Measurements from ENCODE around the gene PARD3.
"Not testable (repeated sequence)": the region's sequence is repeated elsewhere in the genome, so short reads cannot be mapped to it uniquely, and the experiment has no call there.

Gene PARD3

DNA sequence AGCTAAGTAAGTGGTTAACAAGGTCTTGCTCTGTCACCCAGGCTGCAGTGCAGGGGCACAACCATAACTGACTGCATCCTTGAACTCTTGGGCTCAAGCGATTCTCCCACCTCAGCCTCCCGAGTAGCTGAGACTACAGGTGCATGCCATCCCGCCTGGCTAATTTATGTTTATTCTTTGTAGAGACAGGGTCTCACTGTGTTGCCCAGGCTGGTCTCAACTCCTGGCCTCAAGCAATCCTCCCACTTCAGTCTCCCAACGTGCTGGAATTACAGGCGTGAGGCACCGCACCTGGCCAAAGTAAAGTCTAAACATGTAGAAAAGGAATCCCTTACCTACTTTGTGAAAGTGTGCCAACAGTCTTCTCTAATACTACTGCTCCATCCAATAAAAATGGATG lies 17.9 kb downstream of the PARD3 start:
- H3K4me3 ChIP-seq (ENCODE audit: low read depth, low read length), result no peak overlapping the region
- DNase-seq (ENCODE audit: low read depth, low spot score), result no peak
- ChIA-PET CTCF (interaction anchor here (2.1 kb wide), 1 partner anchor 11 kb away, joined by 7 read pairs; no protein-coding TSS in a partner anchor), POLR2A (no interaction called here)
- TF ChIP-seq CTCF (IDR thresholded peaks at IDR 0.05; ENCODE audit: insufficient read depth, low read length, missing control alignments), result no peak

DNA sequence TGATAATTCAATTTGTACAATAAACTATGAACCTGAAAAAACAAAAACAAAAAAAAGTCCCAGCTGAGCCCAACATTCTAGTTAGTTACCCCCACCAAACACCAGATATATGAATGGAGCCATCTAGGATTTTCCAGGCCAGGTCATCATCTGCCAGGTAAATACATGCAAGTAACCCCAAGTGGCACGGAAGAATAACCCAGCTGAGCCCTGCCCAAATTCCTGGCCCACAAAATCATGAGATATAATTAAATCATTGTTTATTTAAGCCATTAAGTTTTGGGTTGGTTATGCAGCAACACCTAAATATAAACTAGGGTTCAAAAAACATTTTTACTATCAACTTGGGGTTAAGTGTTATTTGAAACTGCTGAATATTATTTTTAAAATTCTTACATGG lies 19.0 kb downstream of the PARD3 start:
- ChIA-PET CTCF (no interaction called here), POLR2A (no interaction called here)
- TF ChIP-seq CTCF (IDR thresholded peaks at IDR 0.05; ENCODE audit: insufficient read depth, low read length, missing control alignments), result no peak
- no peak overlapping the region for H3K4me3 ChIP-seq (ENCODE audit: low read depth, low read length)
- no peak for DNase-seq (ENCODE audit: low read depth, low spot score)

- no peak for TF ChIP-seq CTCF (IDR thresholded peaks at IDR 0.05; ENCODE audit: insufficient read depth, low read length, missing control alignments)
- ChIA-PET CTCF (no interaction called here), POLR2A (no interaction called here)
- no peak for DNase-seq (ENCODE audit: low read depth, low spot score)
- H3K4me3 ChIP-seq (ENCODE audit: low read depth, low read length), result no peak overlapping the region
Observed at GRCh38 chr10:34795334-34795733, 19.8 kb downstream of the PARD3 start.

GRCh38 chr10:34794835-34795234 lies 20.3 kb downstream of the PARD3 start:
- ChIA-PET POLR2A (no interaction called here), CTCF (no interaction called here)
- TF ChIP-seq CTCF (IDR thresholded peaks at IDR 0.05; ENCODE audit: insufficient read depth, low read length, missing control alignments), result no peak
- no peak overlapping the region for H3K4me3 ChIP-seq (ENCODE audit: low read depth, low read length)
- DNase-seq (ENCODE audit: low read depth, low spot score), result no peak

DNA sequence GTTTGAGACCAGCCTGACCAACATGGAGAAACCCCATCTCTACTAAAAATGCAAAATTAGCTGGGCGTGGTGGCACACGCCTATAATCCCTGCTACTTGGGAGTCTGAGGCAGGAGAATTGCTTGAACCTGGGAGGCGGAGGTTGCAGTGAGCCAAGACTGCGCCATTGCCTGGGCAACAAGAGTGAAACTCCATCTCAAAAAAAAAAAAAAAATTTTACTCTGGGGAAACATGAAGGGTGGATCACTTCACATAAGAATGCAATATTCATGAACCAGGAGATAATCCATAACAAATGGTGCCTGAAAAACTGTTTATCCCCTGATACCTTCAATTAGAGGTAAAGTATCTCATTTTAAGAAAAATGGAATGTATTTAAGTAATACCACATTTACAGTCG lies 21.5 kb downstream of the PARD3 start:
- DNase-seq (ENCODE audit: low read depth, low spot score); CTCF ChIA-PET; H3K4me3 ChIP-seq (ENCODE audit: low read depth, low read length): not testable (repeated sequence)
- POLR2A ChIA-PET, result interaction anchor here (1.1 kb wide), 1 partner anchor 23 kb away, joined by 3 read pairs; no protein-coding TSS in a partner anchor

DNA sequence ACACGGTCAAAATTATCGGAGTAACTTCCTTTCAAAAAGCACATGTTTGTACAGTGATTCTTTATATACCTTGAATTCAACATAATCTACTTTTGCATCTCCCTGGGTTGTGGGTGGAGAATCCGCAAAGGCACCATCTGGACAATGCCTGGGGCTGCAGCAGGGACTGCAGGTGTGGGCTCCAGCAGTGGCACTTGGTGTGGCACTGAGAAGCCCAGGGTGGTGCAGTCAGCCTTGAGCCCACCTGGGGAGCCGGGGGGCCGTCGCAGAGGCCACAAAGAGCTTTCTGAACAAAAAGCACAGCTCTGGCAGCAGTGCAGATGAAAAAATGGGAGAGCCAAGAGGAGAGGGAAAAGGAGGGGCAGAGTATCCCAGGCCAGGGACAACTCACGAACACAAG lies 22.2 kb downstream of the PARD3 start:
- H3K4me3 ChIP-seq (ENCODE audit: low read depth, low read length), result no peak overlapping the region
- DNase-seq (ENCODE audit: low read depth, low spot score), result no peak
- no peak for TF ChIP-seq CTCF (IDR thresholded peaks at IDR 0.05; ENCODE audit: insufficient read depth, low read length, missing control alignments)
- CTCF ChIA-PET, result no interaction called here
- POLR2A ChIA-PET, result interaction anchor here (1.1 kb wide), 1 partner anchor 24 kb away, joined by 3 read pairs; no protein-coding TSS in a partner anchor

DNA sequence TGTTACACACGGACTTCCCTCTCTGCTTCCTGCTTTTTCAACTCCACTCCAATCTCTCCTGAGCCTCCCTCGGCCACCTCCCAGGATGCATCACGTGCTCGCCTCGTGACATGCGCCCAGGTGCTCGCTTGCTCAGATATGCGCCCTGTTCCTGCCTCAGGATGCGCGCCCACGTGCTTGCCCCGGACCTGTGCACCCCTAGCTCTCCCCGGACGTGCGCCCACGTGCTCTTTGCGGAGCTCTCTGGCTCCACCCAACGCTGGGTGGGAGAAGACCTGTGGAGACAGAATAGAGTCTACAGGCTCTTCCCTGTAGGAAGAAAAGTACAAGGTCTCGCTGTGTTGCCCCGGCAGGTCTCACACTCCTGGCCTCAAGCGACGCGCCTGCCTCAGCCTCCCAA lies 23.1 kb downstream of the PARD3 start:
- ChIA-PET CTCF (interaction anchor here (0.9 kb wide), 1 partner anchor 136 kb away, joined by 3 read pairs; no protein-coding TSS in a partner anchor), POLR2A (interaction anchor here (0.5 kb wide), 1 partner anchor 1756 kb away, joined by 3 read pairs; no protein-coding TSS in a partner anchor)
- H3K4me3 ChIP-seq (ENCODE audit: low read depth, low read length), result no peak overlapping the region
- DNase-seq (ENCODE audit: low read depth, low spot score), result no peak
- no peak for TF ChIP-seq CTCF (IDR thresholded peaks at IDR 0.05; ENCODE audit: insufficient read depth, low read length, missing control alignments)

Data from AG04449 (cell line).